HL-60 (cell line): ENCODE results near the gene NFAM1.

Experiments used
- CTCF ChIP-seq: IDR thresholded peaks from one replicate; pipeline ENCODE4 v1.5.1; 2011; ENCODE audit warnings: low read length, control low read depth, inconsistent platforms; ENCODE audit not compliant: insufficient read depth
- GABPA ChIP-seq: IDR thresholded peaks from 2 replicates; pipeline ENCODE4 v1.6.1; 2012; ENCODE audit warnings: low read depth
- POLR2AphosphoS5 ChIP-seq: IDR thresholded peaks from 2 replicates; pipeline ENCODE4 v1.6.1; 2012; ENCODE audit warnings: low read depth
- REST ChIP-seq: IDR thresholded peaks from 2 replicates; pipeline ENCODE4 v1.6.1; 2012; ENCODE audit warnings: low read depth; ENCODE audit not compliant: insufficient replicate concordance
- SPI1 ChIP-seq: IDR thresholded peaks from 2 replicates; pipeline ENCODE4 v1.6.1; 2012; ENCODE audit warnings: low read depth, mild to moderate bottlenecking, borderline replicate concordance

GRCh38 chr22:42459287-42460063, 27.3 kb upstream of the NFAM1 start:
- TF ChIP-seq POLR2AphosphoS5 (no peak), CTCF (no peak), REST (no peak), GABPA (no peak), SPI1 (no peak)
